Natural killer cell (primary cell): ENCODE measurements around the gene S1PR4. TPM values are rescaled to one million over a fixed set of nuclear protein-coding genes. Genes with fewer than 3 reads are reported as not detected.
"Not testable (repeated sequence)": the region's sequence is repeated elsewhere in the genome, so short reads cannot be mapped to it uniquely, and the experiment has no call there.

Source experiments
- ATAC-seq, 3 donors: fragments of 150-1000 bp in 2 of 3; fragments of 200-7000 bp in 1 of 3; cut with Tn5 transposase; 1 replicate in 1 of 3; 2 replicates in 2 of 3; pipeline ENCODE4 v1.10.0; 2021; ENCODE audit warnings: mild to moderate bottlenecking in 2 of 3, moderate library complexity in 2 of 3
- DNase-seq, 2 donors: peaks; one replicate each; pipeline versions ENCODE4 v3.0.0 to v3.0.0-alpha.2; 2013 to 2021; ENCODE audit warnings: mixed read lengths in 1 of 2
- H3K27ac ChIP-seq: one replicate; pipeline ENCODE4 v1.5.1; 2013; ENCODE audit warnings: mild to moderate bottlenecking, low read length
- H3K27me3 ChIP-seq: one replicate; pipeline ENCODE4 v1.6.1; 2013; ENCODE audit warnings: low read length; ENCODE audit not compliant: control insufficient read depth, insufficient read depth
- H3K36me3 ChIP-seq: one replicate; pipeline ENCODE4 v1.6.1; 2013; ENCODE audit warnings: low read length; ENCODE audit not compliant: control insufficient read depth, insufficient read depth
- H3K4me1 ChIP-seq: one replicate; pipeline ENCODE4 v1.6.1; 2013; ENCODE audit warnings: low read length; ENCODE audit not compliant: control insufficient read depth, insufficient read depth
- H3K4me3 ChIP-seq: one replicate; pipeline ENCODE4 v1.5.1; 2013; ENCODE audit warnings: low read length
- H3K9me3 ChIP-seq: one replicate; pipeline ENCODE4 v1.6.1; 2013; ENCODE audit warnings: low read length; ENCODE audit not compliant: control insufficient read depth, insufficient read depth
- H3K27ac Mint-ChIP-seq, 2 donors: one replicate each; pipeline ENCODE4 v1.8.0; 2022; ENCODE audit warnings: mild to moderate bottlenecking in 2 of 2, mixed read lengths in 2 of 2, moderate library complexity in 1 of 2
- H3K27me3 Mint-ChIP-seq, 2 donors: one replicate each; pipeline ENCODE4 v1.8.0; 2022; ENCODE audit warnings: low read depth in 2 of 2, mixed read lengths in 2 of 2
- H3K36me3 Mint-ChIP-seq: one replicate; pipeline ENCODE4 v1.8.0; 2022; ENCODE audit warnings: mixed read lengths
- H3K4me1 Mint-ChIP-seq, 2 donors: one replicate each; pipeline ENCODE4 v1.8.0; 2022; ENCODE audit warnings: mixed read lengths in 2 of 2
- H3K4me3 Mint-ChIP-seq: one replicate; pipeline ENCODE4 v1.8.0; 2022; ENCODE audit warnings: mild to moderate bottlenecking, moderate library complexity, mixed read lengths
- H3K9me3 Mint-ChIP-seq, 2 donors: one replicate each; pipeline ENCODE4 v1.8.0; 2022; ENCODE audit warnings: mixed read lengths in 2 of 2
- CTCF ChIP-seq: fragments of 200-600 bp; IDR thresholded peaks from one replicate; pipeline ENCODE4 v1.8.0; 2022; ENCODE audit warnings: antibody characterized with exemption
- WGBS: methylation state at CpG from one replicate; pipeline ENCODE4 v1.1.7; 2013; ENCODE audit warnings: missing lambda C conversion rate; ENCODE audit not compliant: insufficient coverage; 5-methylcytosine and 5-hydroxymethylcytosine counted together
- intact Hi-C: fragments of 100-400 bp; cut with micrococcal nuclease; formaldehyde crosslinking; loops from one replicate; pipeline ENCODE4 v1.14.2; 2022
- total RNA-seq, 4 donors: library from RNA; stranded (reverse); fragments of 120-200 nt in 1 of 4; gene quantifications; one replicate each; pipeline versions ENCODE4 v1.2.3 to v1.2.4, GENCODE V29; 2013 to 2022

Gene S1PR4
- total RNA-seq, 3 donors from 2014 or later (not counting 1 experiment from before 2014, with no cell fraction given) = 37.1 to 60.4 (median 51.7) TPM

GRCh38 chr19:3152419-3152780 lies 26.2 kb upstream of the S1PR4 start:
- Mint-ChIP-seq H3K27me3 (no peaks in the 10 kb centered on the region), H3K27ac (no peak overlapping the region), H3K4me3 (no peak overlapping the region), H3K9me3 (no peaks in the 10 kb centered on the region), H3K36me3 (no peaks in the 10 kb centered on the region), H3K4me1 (no peaks in the 10 kb centered on the region)
- DNase-seq (no peak), ATAC-seq (no peak)
- no peaks in the 10 kb centered on the region for H3K9me3 ChIP-seq
- H3K4me1 ChIP-seq = peaks cover 17% of the 10 kb centered on the region
- H3K27ac ChIP-seq = no peak overlapping the region
- WGBS = 93% methylated on average over 3 of the region's 3 CpGs
- no peak overlapping the region for H3K4me3 ChIP-seq
- intact Hi-C loops = no loop called here
- H3K27me3 ChIP-seq = no peaks in the 10 kb centered on the region
- H3K36me3 ChIP-seq = no peaks in the 10 kb centered on the region
- TF ChIP-seq CTCF = no peak

- DNase-seq = no peak
- Mint-ChIP-seq H3K4me1 (no peaks in the 10 kb centered on the region), H3K4me3 (no peak overlapping the region), H3K9me3 (no peaks in the 10 kb centered on the region), H3K36me3 (no peaks in the 10 kb centered on the region), H3K27me3 (no peaks in the 10 kb centered on the region), H3K27ac (no peak overlapping the region)
- Histone ChIP-seq H3K4me3 (no peak overlapping the region), H3K4me1 (peaks cover 17% of the 10 kb centered on the region), H3K9me3 (no peaks in the 10 kb centered on the region), H3K27ac (no peak overlapping the region), H3K36me3 (no peaks in the 10 kb centered on the region), H3K27me3 (no peaks in the 10 kb centered on the region)
- TF ChIP-seq CTCF = no peak
- no peak for ATAC-seq
- 95% methylated on average over 3 of the region's 3 CpGs for WGBS
- intact Hi-C loops = no loop called here
Observed at GRCh38 chr19:3153286-3154230, 25.0 kb upstream of the S1PR4 start.

- H3K27ac ChIP-seq = peak overlapping the region; percentile 49
- H3K36me3 Mint-ChIP-seq, H3K4me3 Mint-ChIP-seq, H3K9me3 ChIP-seq, H3K27ac Mint-ChIP-seq, intact Hi-C loops, H3K27me3 Mint-ChIP-seq, DNase-seq, H3K4me3 ChIP-seq, ATAC-seq, H3K36me3 ChIP-seq, H3K4me1 Mint-ChIP-seq, H3K27me3 ChIP-seq, H3K9me3 Mint-ChIP-seq: not testable (repeated sequence)
- WGBS = 93% methylated on average over 3 of the region's 3 CpGs
- peaks cover 17% of the 10 kb centered on the region for H3K4me1 ChIP-seq
Observed at GRCh38 chr19:3154447-3154846, 24.1 kb upstream of the S1PR4 start.

GRCh38 chr19:3154957-3155736 lies 23.4 kb upstream of the S1PR4 start:
- Mint-ChIP-seq H3K9me3 (peaks cover 0 to under 1% of the 10 kb centered on the region in 2 donors), H3K4me1 (no peaks in the 10 kb centered on the region), H3K4me3 (peak overlapping the region; percentile 62), H3K36me3 (no peaks in the 10 kb centered on the region), H3K27ac (no peak overlapping the region), H3K27me3 (no peaks in the 10 kb centered on the region)
- H3K36me3 ChIP-seq = no peaks in the 10 kb centered on the region
- H3K27ac ChIP-seq = peak overlapping the region; percentile 49
- intact Hi-C loops = no loop called here
- H3K9me3 ChIP-seq = no peaks in the 10 kb centered on the region
- DNase-seq (peak in 1 of 2 donors; percentile 92), ATAC-seq (peak; percentile 83 to 87 (median 86))
- H3K4me1 ChIP-seq = peaks cover 17% of the 10 kb centered on the region
- WGBS = 39% methylated on average over 21 of the region's 21 CpGs
- no peak overlapping the region for H3K4me3 ChIP-seq
- no peak for TF ChIP-seq CTCF
- H3K27me3 ChIP-seq = no peaks in the 10 kb centered on the region
